A549 (cell line): ENCODE results near the gene REXO4. TPM values are rescaled to one million over a fixed set of nuclear protein-coding genes. Genes with fewer than 3 reads are reported as not detected.

ENCODE experiments used
- ATAC-seq, 2 experiments: fragments of 200-7000 bp in 1 of 2; fragments of >200 bp in 1 of 2; cut with Nextera tagmentation in 1 of 2; cut with Tn5 transposase in 1 of 2; 3 replicates each; pipeline versions ENCODE4 v1.8.0 to v1.9.1; 2018 to 2020; ENCODE audit warnings: mild to moderate bottlenecking in 1 of 2, moderate library complexity in 1 of 2
- CTCF ChIA-PET: fragments of 300-600 bp; sonication (Branson Sonifier 250); formaldehyde crosslinking; extraction: SDS; loops from one replicate; lab custom pipeline; 2021; ENCODE audit warnings: antibody characterized with exemption, inconsistent platforms; lab: Yijun Ruan, JAX
- POLR2A ChIA-PET: fragments of 350-600 bp; formaldehyde crosslinking; extraction: SDS; loops from one replicate; lab custom pipeline; 2021; ENCODE audit warnings: antibody characterized with exemption, inconsistent platforms; lab: Yijun Ruan, JAX
- DNase-seq, 2 experiments: peaks; one replicate each; pipeline versions ENCODE4 v3.0.0 to v3.0.0-alpha.2; 2011 to 2016; ENCODE audit warnings: low read depth in 1 of 2, low spot score in 1 of 2
- FAIRE-seq: peaks from 2 replicates; lab custom pipeline; 2011; peaks lifted over from hg19 to GRCh38; lab: Jason Lieb, UNC
- H3K27ac ChIP-seq, 2 experiments: fragments of >200 bp; sonication (Bioruptor Twin); formaldehyde crosslinking; 3 replicates each; pipeline ENCODE4 v1.5.1; 2016 to 2017
- H3K4me1 ChIP-seq: fragments of >200 bp; sonication (Bioruptor Twin); formaldehyde crosslinking; 3 replicates; pipeline ENCODE4 v1.6.1; 2016
- H3K4me2 ChIP-seq: fragments of >200 bp; sonication (Bioruptor Twin); formaldehyde crosslinking; 3 replicates; pipeline ENCODE4 v1.6.1; 2016
- H3K4me3 ChIP-seq: fragments of >200 bp; sonication (Bioruptor Twin); formaldehyde crosslinking; 3 replicates; pipeline ENCODE4 v1.5.1; 2016
- H3K9me3 ChIP-seq: fragments of >200 bp; sonication (Bioruptor Twin); formaldehyde crosslinking; 3 replicates; pipeline ENCODE4 v1.6.1; 2016
- CBX2 ChIP-seq: fragments of 200-600 bp; sonication (generic); IDR thresholded peaks from 2 replicates; pipeline ENCODE4 v1.6.1; 2016; ENCODE audit warnings: low read depth, mild to moderate bottlenecking, borderline replicate concordance
- CBX8 ChIP-seq: fragments of 200-600 bp; sonication (generic); IDR thresholded peaks from 2 replicates; pipeline ENCODE4 v1.6.1; 2016
- CHD4 ChIP-seq: fragments of 200-600 bp; sonication (generic); IDR thresholded peaks from 2 replicates; pipeline ENCODE4 v1.6.1; 2016; ENCODE audit warnings: antibody characterized with exemption, mild to moderate bottlenecking, borderline replicate concordance
- EHF ChIP-seq: fragments of 250-450 bp; sonication (Bioruptor Pico); IDR thresholded peaks from 2 replicates; pipeline ENCODE4 v1.5.0; 2020; ENCODE audit warnings: mild to moderate bottlenecking
- ELK1 ChIP-seq: fragments of 150-350 bp; IDR thresholded peaks from 2 replicates; pipeline ENCODE4 v1.6.1; 2014; ENCODE audit warnings: low read depth, mild to moderate bottlenecking, low read length
- FOSL2 ChIP-seq, 2 experiments: fragments of 450-650 bp in 1 of 2; fragments of >200 bp in 1 of 2; sonication (Bioruptor Twin) in 1 of 2; formaldehyde crosslinking; IDR thresholded peaks; 2 replicates each; pipeline versions ENCODE4 v1.5.0 to v1.6.1; 2016 to 2020; ENCODE audit warnings: mild to moderate bottlenecking in 1 of 2, moderate library complexity in 1 of 2
- HDAC2 ChIP-seq: fragments of 200-600 bp; sonication (generic); IDR thresholded peaks from 2 replicates; pipeline ENCODE4 v1.6.1; 2016
- HEYL ChIP-seq: fragments of 250-450 bp; sonication (Bioruptor Pico); IDR thresholded peaks from 2 replicates; pipeline ENCODE4 v1.8.0; 2021; ENCODE audit warnings: mild to moderate bottlenecking, moderate library complexity
- JUN ChIP-seq, 2 experiments: fragments of >200 bp; sonication (Bioruptor Twin); formaldehyde crosslinking; IDR thresholded peaks; 2 replicates in 1 of 2; 3 replicates in 1 of 2; pipeline ENCODE4 v1.6.1; 2016 to 2017
- JUNB ChIP-seq: fragments of >200 bp; sonication (Bioruptor Twin); formaldehyde crosslinking; IDR thresholded peaks from 2 replicates; pipeline ENCODE4 v1.6.1; 2016
- NPAS2 ChIP-seq: fragments of 250-450 bp; sonication (Bioruptor Pico); IDR thresholded peaks from 2 replicates; pipeline ENCODE4 v1.8.0; 2022; ENCODE audit warnings: mild to moderate bottlenecking, moderate library complexity, borderline replicate concordance
- PHF8 ChIP-seq: fragments of 200-600 bp; sonication (generic); IDR thresholded peaks from 2 replicates; pipeline ENCODE4 v1.6.1; 2016; ENCODE audit warnings: low read depth, mild to moderate bottlenecking, antibody characterized with exemption, moderate library complexity, borderline replicate concordance
- POLR2AphosphoS2 ChIP-seq: conservative IDR thresholded peaks from 2 replicates; pipeline ENCODE4 v1.6.1; 2012; ENCODE audit warnings: low read length, improper control_type of control experiment, inconsistent platforms
- RARB ChIP-seq: fragments of 250-450 bp; sonication (Bioruptor Pico); IDR thresholded peaks from 2 replicates; pipeline ENCODE4 v1.8.0; 2021; ENCODE audit warnings: mild to moderate bottlenecking, moderate library complexity
- RCOR1 ChIP-seq: fragments of 150-350 bp; IDR thresholded peaks from 2 replicates; pipeline ENCODE4 v1.6.1; 2014; ENCODE audit warnings: antibody characterized with exemption, low read length, low read depth
- RFX5 ChIP-seq: fragments of 450-650 bp; IDR thresholded peaks from 2 replicates; pipeline ENCODE4 v1.7.1; 2014; ENCODE audit warnings: antibody characterized with exemption, mild to moderate bottlenecking, moderate library complexity
- SREBF2 ChIP-seq: fragments of 450-650 bp; IDR thresholded peaks from 2 replicates; pipeline ENCODE4 v1.6.1; 2014; ENCODE audit warnings: mild to moderate bottlenecking, moderate library complexity
- TFCP2L1 ChIP-seq: fragments of 250-450 bp; sonication (Bioruptor Pico); IDR thresholded peaks from 2 replicates; pipeline ENCODE4 v1.5.0; 2021; ENCODE audit warnings: mild to moderate bottlenecking
- TP53 ChIP-seq: fragments of 250-450 bp; sonication (Bioruptor Pico); IDR thresholded peaks from 2 replicates; pipeline ENCODE4 v1.5.0; 2021; ENCODE audit warnings: mild to moderate bottlenecking, moderate library complexity
- ZNF302 ChIP-seq: fragments of 250-450 bp; sonication (Bioruptor Pico); IDR thresholded peaks from 2 replicates; pipeline ENCODE4 v1.9.0; 2021; ENCODE audit warnings: inconsistent platforms, mild to moderate bottlenecking, moderate library complexity
- ZSCAN20 ChIP-seq: fragments of 250-450 bp; sonication (Bioruptor Pico); IDR thresholded peaks from 2 replicates; pipeline ENCODE4 v1.8.0; 2022; ENCODE audit warnings: mild to moderate bottlenecking, moderate library complexity
- WGBS: methylation state at CpG from one replicate; pipeline ENCODE4 v1.1.6; 2017; ENCODE audit errors: missing lambda C conversion rate; 5-methylcytosine and 5-hydroxymethylcytosine counted together
- polyA plus RNA-seq, 4 experiments: library from polyadenylated mRNA; depleted of rRNA in 3 of 4; stranded (reverse); fragments of >200 nt; fragmentation: RNase III in 1 of 4; extraction: RNeasy Plus Mini Kit Qiagen cat#74134 plus additional on column Dnase treatment in 1 of 4; gene quantifications; 2 replicates in 3 of 4; 3 replicates in 1 of 4; pipeline ENCODE4 v1.2.3, GENCODE V29; 2011 to 2017
- TF ChIP-seq, protein P1 (sequence below): fragments of 250-450 bp; sonication (Bioruptor Pico); IDR thresholded peaks from 2 replicates; pipeline ENCODE4 v1.5.0; 2020; ENCODE audit warnings: low read depth, mild to moderate bottlenecking, moderate library complexity
- TF ChIP-seq, protein P2 (sequence below): fragments of >200 bp; sonication (Bioruptor Twin); formaldehyde crosslinking; IDR thresholded peaks from 3 replicates; pipeline ENCODE4 v1.5.1; 2016

The REXO4 gene
- polyA plus RNA-seq, 2 of the 4 experiments (the other 2 are of a cell fraction), result 25.8 to 31.0 TPM

DNA sequence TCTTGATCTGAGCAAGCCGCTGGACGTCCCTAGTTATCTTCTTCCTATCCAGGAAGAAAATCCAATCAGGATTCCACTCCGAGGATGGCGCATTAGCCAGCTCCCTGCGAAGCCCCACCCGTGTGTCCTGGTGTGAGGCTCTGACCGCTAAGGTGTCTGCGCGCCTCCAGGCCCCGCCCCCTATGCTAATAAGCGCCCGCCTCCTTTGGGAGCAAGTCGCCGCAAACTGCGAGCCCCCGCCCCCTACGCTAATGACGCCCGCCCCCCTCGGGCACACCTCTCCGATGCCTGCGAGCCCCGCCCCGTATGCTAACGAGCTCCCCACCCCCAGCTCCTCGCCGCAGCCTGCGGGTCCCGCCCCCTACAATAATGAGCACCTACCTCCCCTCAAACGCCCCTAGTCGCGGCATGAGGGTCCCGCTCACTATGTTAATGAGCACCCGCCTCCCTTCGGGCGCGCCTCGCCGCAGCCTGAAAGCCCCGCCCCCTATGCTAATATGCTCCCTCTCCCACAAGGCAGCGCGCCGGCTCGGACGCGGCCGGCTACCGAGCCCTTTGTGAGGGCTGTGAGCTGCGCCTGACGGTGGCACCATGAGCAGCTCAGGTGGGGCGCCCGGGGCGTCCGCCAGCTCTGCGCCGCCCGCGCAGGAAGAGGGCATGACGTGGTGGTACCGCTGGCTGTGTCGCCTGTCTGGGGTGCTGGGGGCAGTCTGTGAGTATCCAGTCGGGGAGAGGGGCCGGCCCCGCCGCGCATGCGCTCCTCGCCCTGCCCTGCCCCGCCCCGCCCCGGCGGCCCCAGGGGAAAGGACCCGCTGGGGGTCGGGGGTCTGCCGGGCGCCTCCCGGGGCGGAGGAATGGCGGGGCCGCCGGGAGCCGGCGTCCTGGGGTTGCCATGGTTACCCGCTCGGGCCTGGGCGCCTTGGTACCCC, 41.9 kb upstream of the REXO4 start, which contains the start of gene CACFD1 (continued):
- TF ChIP-seq RFX5 (no peak), RARB (CRISPR knock-in tag) (no peak), EHF (CRISPR knock-in tag) (no peak), JUNB (no peak), ZSCAN20 (CRISPR knock-in tag) (no peak), CBX2 (no peak), ZNF302 (CRISPR knock-in tag) (no peak), HDAC2 (no peak), PHF8 (peak; percentile 79), TFCP2L1 (CRISPR knock-in tag) (no peak), JUN (IDR thresholded peaks at IDR 0.05) (peak; percentile 49 to 55; a peak in 2 of 5 replicates), CHD4 (no peak), ELK1 (no peak), HEYL (no peak)
- TF ChIP-seq, protein P1, sequence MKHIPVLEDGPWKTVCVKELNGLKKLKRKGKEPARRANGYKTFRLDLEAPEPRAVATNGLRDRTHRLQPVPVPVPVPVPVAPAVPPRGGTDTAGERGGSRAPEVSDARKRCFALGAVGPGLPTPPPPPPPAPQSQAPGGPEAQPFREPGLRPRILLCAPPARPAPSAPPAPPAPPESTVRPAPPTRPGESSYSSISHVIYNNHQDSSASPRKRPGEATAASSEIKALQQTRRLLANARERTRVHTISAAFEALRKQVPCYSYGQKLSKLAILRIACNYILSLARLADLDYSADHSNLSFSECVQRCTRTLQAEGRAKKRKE (CRISPR knock-in tag), result no peak
- TF ChIP-seq, all 56 proteins: peak for 6

DNA sequence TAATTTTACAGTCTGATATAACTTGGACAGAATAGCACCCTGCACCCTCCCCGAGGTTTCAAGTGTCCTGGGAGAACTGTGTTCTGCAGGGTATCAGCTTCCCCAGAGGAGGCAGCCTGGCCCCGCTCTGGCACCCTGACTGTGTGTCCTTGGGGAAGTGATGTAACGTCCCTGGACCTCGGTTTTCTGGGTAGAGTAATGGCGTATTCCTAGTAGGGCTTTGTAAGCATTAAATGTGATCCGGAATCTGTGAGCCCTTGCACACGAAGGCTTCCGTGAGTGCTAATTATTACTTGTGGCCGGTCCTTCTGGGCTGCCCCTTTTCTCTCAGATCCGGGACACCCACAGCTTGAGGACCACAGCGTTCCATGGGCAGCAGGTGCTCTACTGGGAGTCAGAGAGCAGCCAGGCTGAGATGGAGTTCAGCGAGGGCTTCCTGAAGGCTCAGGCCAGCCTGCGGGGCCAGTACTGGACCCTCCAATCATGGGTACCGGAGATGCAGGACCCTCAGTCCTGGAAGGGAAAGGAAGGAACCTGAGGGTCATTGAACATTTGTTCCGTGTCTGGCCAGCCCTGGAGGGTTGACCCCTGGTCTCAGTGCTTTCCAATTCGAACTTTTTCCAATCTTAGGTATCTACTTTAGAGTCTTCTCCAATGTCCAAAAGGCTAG, 41.0 kb upstream of the REXO4 start:
- ATAC-seq (no peak), DNase-seq (no peak), FAIRE-seq (no peak)
- Histone ChIP-seq H3K9me3 (no peaks in the 10 kb centered on the region), H3K4me3 (peak overlapping the region; percentile 78), H3K4me1 (peaks cover 16% of the 10 kb centered on the region), H3K27ac (peak overlapping the region; percentile 48 to 97; a peak in 5 of 6 replicates), H3K4me2 (peak overlapping the region; percentile 70)
- WGBS, result 50% methylated on average over 16 of the region's 16 CpGs
- CTCF ChIA-PET, result interaction anchor here (0.8 to 12.2 kb wide), 8 partner anchors 11 to 99 kb away, joined by 3 to 58 read pairs (median 3); no protein-coding TSS in a partner anchor
- POLR2A ChIA-PET, result interaction anchor here (0.6 to 2.0 kb wide), 13 partner anchors 9 to 949 kb away, joined by 3 to 14 read pairs (median 5); partner anchors contain the start of genes MED22, REXO4, RPL7A and SLC2A6
- no peak for TF ChIP-seq RCOR1
- TF ChIP-seq POLR2AphosphoS2, result no peak
- no peak for TF ChIP-seq NPAS2 (CRISPR knock-in tag)
- TF ChIP-seq CBX8, result no peak
- no peak for TF ChIP-seq FOSL2 (IDR thresholded peaks at IDR 0.05)
- no peak for TF ChIP-seq FOSL2 (CRISPR knock-in tag; IDR thresholded peaks at IDR 0.05)
- TF ChIP-seq, all 56 proteins: peak for 0

DNA sequence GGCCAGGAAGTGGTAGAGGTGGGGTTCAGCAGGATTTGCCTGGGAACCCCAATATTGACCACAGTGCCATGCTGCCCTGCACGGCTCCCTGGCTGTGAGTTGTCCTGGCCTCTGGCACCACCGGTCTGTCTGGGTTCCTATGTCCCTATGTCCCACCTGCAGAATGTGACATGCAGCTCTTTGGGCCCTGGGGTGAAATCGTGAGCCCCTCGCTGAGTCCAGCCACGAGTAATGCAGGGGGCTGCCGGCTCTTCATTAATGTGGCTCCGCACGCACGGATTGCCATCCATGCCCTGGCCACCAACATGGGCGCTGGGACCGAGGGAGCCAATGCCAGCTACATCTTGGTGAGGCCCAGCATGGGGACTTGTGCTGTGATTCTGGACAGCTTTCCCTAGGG, 39.9 kb upstream of the REXO4 start:
- FAIRE-seq, result no peak
- Histone ChIP-seq H3K4me3 (no peak overlapping the region), H3K9me3 (no peaks in the 10 kb centered on the region), H3K4me1 (peaks cover 16% of the 10 kb centered on the region), H3K27ac (no peak overlapping the region), H3K4me2 (no peak overlapping the region)
- 86% methylated on average over 9 of the region's 11 CpGs for WGBS
- TF ChIP-seq TP53 (CRISPR knock-in tag) (no peak), ZNF302 (CRISPR knock-in tag) (no peak), RARB (CRISPR knock-in tag) (no peak), SREBF2 (no peak)
- TF ChIP-seq, protein P2, sequence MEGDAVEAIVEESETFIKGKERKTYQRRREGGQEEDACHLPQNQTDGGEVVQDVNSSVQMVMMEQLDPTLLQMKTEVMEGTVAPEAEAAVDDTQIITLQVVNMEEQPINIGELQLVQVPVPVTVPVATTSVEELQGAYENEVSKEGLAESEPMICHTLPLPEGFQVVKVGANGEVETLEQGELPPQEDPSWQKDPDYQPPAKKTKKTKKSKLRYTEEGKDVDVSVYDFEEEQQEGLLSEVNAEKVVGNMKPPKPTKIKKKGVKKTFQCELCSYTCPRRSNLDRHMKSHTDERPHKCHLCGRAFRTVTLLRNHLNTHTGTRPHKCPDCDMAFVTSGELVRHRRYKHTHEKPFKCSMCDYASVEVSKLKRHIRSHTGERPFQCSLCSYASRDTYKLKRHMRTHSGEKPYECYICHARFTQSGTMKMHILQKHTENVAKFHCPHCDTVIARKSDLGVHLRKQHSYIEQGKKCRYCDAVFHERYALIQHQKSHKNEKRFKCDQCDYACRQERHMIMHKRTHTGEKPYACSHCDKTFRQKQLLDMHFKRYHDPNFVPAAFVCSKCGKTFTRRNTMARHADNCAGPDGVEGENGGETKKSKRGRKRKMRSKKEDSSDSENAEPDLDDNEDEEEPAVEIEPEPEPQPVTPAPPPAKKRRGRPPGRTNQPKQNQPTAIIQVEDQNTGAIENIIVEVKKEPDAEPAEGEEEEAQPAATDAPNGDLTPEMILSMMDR, result no peak
- ATAC-seq, result no peak
- no peak for DNase-seq
- ChIA-PET POLR2A (no interaction called here), CTCF (interaction anchor here (0.7 to 12.2 kb wide), 5 partner anchors 13 to 54 kb away, joined by 3 to 58 read pairs (median 3); no protein-coding TSS in a partner anchor)
